Measurements from ENCODE around the gene CYS1.

- no peak for TF ChIP-seq TCF7 (IDR thresholded peaks at IDR 0.05; ENCODE audit: low read depth)
- TF ChIP-seq ZNF333 (CRISPR knock-in tag; IDR thresholded peaks at IDR 0.05; ENCODE audit: borderline replicate concordance): no peak
- TF ChIP-seq LBX2 (CRISPR knock-in tag; IDR thresholded peaks at IDR 0.05; ENCODE audit: borderline replicate concordance): no peak
- TF ChIP-seq GABPA (IDR thresholded peaks at IDR 0.05; ENCODE audit: low read depth, low read length): no peak
- peak; percentile 24; the same call in 1 of the 2 replicates for TF ChIP-seq GABPA (CRISPR knock-in tag; IDR thresholded peaks at IDR 0.05; ENCODE audit: low read depth)
- TF ChIP-seq ELF1 (CRISPR knock-in tag; IDR thresholded peaks at IDR 0.05): no peak
- TF ChIP-seq, protein P1, sequence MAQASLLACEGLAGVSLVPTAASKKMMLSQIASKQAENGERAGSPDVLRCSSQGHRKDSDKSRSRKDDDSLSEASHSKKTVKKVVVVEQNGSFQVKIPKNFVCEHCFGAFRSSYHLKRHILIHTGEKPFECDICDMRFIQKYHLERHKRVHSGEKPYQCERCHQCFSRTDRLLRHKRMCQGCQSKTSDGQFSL (CRISPR knock-in tag; IDR thresholded peaks at IDR 0.05): no peak
- TF ChIP-seq BRCA1 (CRISPR knock-in tag; IDR thresholded peaks at IDR 0.05): no peak
- no peak for TF ChIP-seq CTCF (CRISPR knock-in tag; IDR thresholded peaks at IDR 0.05)
- no peak for TF ChIP-seq TBP (CRISPR knock-in tag; IDR thresholded peaks at IDR 0.05)
- TF ChIP-seq EZH2 (conservative IDR thresholded peaks at IDR 0.05; ENCODE audit: low read depth, low read length): no peak
- TF ChIP-seq ZNF766 (CRISPR knock-in tag; IDR thresholded peaks at IDR 0.05; ENCODE audit: borderline replicate concordance): no peak
- TF ChIP-seq, protein P2, sequence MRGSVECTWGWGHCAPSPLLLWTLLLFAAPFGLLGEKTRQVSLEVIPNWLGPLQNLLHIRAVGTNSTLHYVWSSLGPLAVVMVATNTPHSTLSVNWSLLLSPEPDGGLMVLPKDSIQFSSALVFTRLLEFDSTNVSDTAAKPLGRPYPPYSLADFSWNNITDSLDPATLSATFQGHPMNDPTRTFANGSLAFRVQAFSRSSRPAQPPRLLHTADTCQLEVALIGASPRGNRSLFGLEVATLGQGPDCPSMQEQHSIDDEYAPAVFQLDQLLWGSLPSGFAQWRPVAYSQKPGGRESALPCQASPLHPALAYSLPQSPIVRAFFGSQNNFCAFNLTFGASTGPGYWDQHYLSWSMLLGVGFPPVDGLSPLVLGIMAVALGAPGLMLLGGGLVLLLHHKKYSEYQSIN (CRISPR knock-in tag; IDR thresholded peaks at IDR 0.05; ENCODE audit: borderline replicate concordance): no peak
- TF ChIP-seq PHF21A (CRISPR knock-in tag; IDR thresholded peaks at IDR 0.05): no peak
- TF ChIP-seq MAFK (conservative IDR thresholded peaks at IDR 0.05 in 1 of 2, IDR thresholded peaks at IDR 0.05 in 1 of 2; ENCODE audit: low read length in 2 of 2): no peak
These were observed 38.8 kb upstream of the CYS1 start for GRCh38 chr2:10119027-10119325.

Data from HepG2 (cell line).